ENCODE results near the gene ZEB1.

DNA sequence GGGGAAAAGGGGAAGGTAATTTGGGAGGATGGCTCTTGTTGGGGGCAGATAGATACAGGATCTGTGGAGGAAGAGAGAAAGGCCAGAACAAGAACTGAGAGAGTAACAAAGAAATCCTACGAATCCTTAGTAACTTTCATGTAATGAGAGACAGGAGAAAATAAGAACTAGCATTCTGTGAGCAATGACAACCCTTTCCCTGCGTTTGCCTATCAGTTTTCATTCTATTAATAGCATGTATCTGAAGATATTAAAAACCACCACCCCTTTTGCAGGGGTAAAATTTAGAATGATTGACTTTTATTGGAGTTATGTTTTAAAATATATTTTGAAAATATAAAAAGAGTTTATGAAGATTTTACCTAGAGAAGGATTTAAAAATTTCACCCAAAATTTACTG, 132.8 kb downstream of the ZEB1 start:
- TF ChIP-seq CTCF (IDR thresholded peaks at IDR 0.05) (no peak), POLR2AphosphoS5 (IDR thresholded peaks at IDR 0.05; ENCODE audit: low read depth, low read length) (no peak), TCF7L2 (IDR thresholded peaks at IDR 0.05; ENCODE audit: low read depth, low read length) (no peak), SIN3A (IDR thresholded peaks at IDR 0.05; ENCODE audit: borderline replicate concordance, insufficient read depth, low read depth, low read length) (no peak)
- TF ChIP-seq, protein P1, sequence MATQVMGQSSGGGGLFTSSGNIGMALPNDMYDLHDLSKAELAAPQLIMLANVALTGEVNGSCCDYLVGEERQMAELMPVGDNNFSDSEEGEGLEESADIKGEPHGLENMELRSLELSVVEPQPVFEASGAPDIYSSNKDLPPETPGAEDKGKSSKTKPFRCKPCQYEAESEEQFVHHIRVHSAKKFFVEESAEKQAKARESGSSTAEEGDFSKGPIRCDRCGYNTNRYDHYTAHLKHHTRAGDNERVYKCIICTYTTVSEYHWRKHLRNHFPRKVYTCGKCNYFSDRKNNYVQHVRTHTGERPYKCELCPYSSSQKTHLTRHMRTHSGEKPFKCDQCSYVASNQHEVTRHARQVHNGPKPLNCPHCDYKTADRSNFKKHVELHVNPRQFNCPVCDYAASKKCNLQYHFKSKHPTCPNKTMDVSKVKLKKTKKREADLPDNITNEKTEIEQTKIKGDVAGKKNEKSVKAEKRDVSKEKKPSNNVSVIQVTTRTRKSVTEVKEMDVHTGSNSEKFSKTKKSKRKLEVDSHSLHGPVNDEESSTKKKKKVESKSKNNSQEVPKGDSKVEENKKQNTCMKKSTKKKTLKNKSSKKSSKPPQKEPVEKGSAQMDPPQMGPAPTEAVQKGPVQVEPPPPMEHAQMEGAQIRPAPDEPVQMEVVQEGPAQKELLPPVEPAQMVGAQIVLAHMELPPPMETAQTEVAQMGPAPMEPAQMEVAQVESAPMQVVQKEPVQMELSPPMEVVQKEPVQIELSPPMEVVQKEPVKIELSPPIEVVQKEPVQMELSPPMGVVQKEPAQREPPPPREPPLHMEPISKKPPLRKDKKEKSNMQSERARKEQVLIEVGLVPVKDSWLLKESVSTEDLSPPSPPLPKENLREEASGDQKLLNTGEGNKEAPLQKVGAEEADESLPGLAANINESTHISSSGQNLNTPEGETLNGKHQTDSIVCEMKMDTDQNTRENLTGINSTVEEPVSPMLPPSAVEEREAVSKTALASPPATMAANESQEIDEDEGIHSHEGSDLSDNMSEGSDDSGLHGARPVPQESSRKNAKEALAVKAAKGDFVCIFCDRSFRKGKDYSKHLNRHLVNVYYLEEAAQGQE (IDR thresholded peaks at IDR 0.05; ENCODE audit: insufficient read depth in 1 of 2, low read depth in 2 of 2, low read length in 1 of 2): no peak
